Activated gamma-delta T cell treated with Interleukin-2 at 50 U/mL for 16 hours (primary cell): ENCODE results near the gene IL12RB1.

ENCODE experiments used
- DNase-seq: peaks from one replicate; pipeline ENCODE4 v3.0.0-alpha.2; 2020

Gene IL12RB1

GRCh38 chr19:18085702-18086457 lies 854 bp downstream of the IL12RB1 start:
- no peak for DNase-seq

- DNase-seq, result no peak
Measured at GRCh38 chr19:18083929-18084684, 2.6 kb downstream of the IL12RB1 start.

- DNase-seq, result no peak
Measured at GRCh38 chr19:18074192-18074591, 12.5 kb downstream of the IL12RB1 start.

GRCh38 chr19:18073197-18073596 lies 13.5 kb downstream of the IL12RB1 start:
- DNase-seq, result no peak

GRCh38 chr19:18072335-18072734 lies 14.4 kb downstream of the IL12RB1 start:
- no peak for DNase-seq

GRCh38 chr19:18070181-18070580 lies 16.6 kb downstream of the IL12RB1 start:
- no peak for DNase-seq

GRCh38 chr19:18069383-18069782 lies 17.4 kb downstream of the IL12RB1 start:
- no peak for DNase-seq

- no peak for DNase-seq
Measured at GRCh38 chr19:18068395-18068794, 18.3 kb downstream of the IL12RB1 start.

GRCh38 chr19:18065173-18065495 lies 21.6 kb downstream of the IL12RB1 start:
- DNase-seq, result no peak

- no peak for DNase-seq
Measured at GRCh38 chr19:18063463-18063862, 23.3 kb downstream of the IL12RB1 start.

GRCh38 chr19:18062028-18062427 lies 24.7 kb downstream of the IL12RB1 start:
- DNase-seq, result no peak

GRCh38 chr19:18060472-18060871 lies 26.3 kb downstream of the IL12RB1 start:
- no peak for DNase-seq

- no peak for DNase-seq
Measured at GRCh38 chr19:18059902-18060301, 26.8 kb downstream of the IL12RB1 start.

GRCh38 chr19:18059297-18059696 lies 27.4 kb downstream of the IL12RB1 start:
- DNase-seq, result no peak

- peak; percentile 83 for DNase-seq
Measured at GRCh38 chr19:18058208-18059009, 28.3 kb downstream of the IL12RB1 start.

- DNase-seq, result no peak
Measured at GRCh38 chr19:18057557-18057956, 29.2 kb downstream of the IL12RB1 start.

- no peak for DNase-seq
Measured at GRCh38 chr19:18055967-18056366, 30.8 kb downstream of the IL12RB1 start.

GRCh38 chr19:18053576-18054219 lies 33.0 kb downstream of the IL12RB1 start:
- no peak for DNase-seq

- DNase-seq, result no peak
Measured at GRCh38 chr19:18051887-18052286, 34.8 kb downstream of the IL12RB1 start.

- no peak for DNase-seq
Measured at GRCh38 chr19:18049385-18049784, 37.3 kb downstream of the IL12RB1 start.

GRCh38 chr19:18046059-18046718 lies 40.5 kb downstream of the IL12RB1 start:
- DNase-seq, result no peak

GRCh38 chr19:18045307-18046050 lies 41.3 kb downstream of the IL12RB1 start:
- no peak for DNase-seq
